ENCODE data around the gene LCN6. TPM values are rescaled to one million over a fixed set of nuclear protein-coding genes. Genes with fewer than 3 reads are reported as not detected.
"Not testable (repeated sequence)": the region's sequence is repeated elsewhere in the genome, so short reads cannot be mapped to it uniquely, and the experiment has no call there.

Gene LCN6
- total and polyA plus RNA-seq, 2 of the 13 experiments (the other 11 are each of a cell fraction or from before 2014, with no cell fraction given): not detected

- TF ChIP-seq, protein P1, sequence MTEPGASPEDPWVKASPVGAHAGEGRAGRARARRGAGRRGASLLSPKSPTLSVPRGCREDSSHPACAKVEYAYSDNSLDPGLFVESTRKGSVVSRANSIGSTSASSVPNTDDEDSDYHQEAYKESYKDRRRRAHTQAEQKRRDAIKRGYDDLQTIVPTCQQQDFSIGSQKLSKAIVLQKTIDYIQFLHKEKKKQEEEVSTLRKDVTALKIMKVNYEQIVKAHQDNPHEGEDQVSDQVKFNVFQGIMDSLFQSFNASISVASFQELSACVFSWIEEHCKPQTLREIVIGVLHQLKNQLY (CRISPR knock-in tag; IDR thresholded peaks at IDR 0.05): peak; percentile 27
- TF ChIP-seq ZNF557 (CRISPR knock-in tag; IDR thresholded peaks at IDR 0.05) (peak; percentile 72), ZNF891 (CRISPR knock-in tag; IDR thresholded peaks at IDR 0.05) (0 out of 2 replicates have a peak, but pooled peaks have one; percentile 55), ZNF615 (CRISPR knock-in tag; IDR thresholded peaks at IDR 0.05; ENCODE audit: borderline replicate concordance) (peak; percentile 16; the same call in 1 of the 2 replicates), SALL2 (CRISPR knock-in tag; IDR thresholded peaks at IDR 0.05) (peak; percentile 42; the same call in 1 of the 2 replicates), GMEB1 (CRISPR knock-in tag; IDR thresholded peaks at IDR 0.05; ENCODE audit: borderline replicate concordance) (peak; percentile 32; the same call in 1 of the 2 replicates), ZSCAN20 (CRISPR knock-in tag; IDR thresholded peaks at IDR 0.05; ENCODE audit: borderline replicate concordance) (0 out of 2 replicates have a peak, but pooled peaks have one; percentile 38), PPARG (CRISPR knock-in tag; conservative IDR thresholded peaks at IDR 0.05) (peak; percentile 65; the same call in 1 of the 2 replicates), ZNF784 (CRISPR knock-in tag; IDR thresholded peaks at IDR 0.05; ENCODE audit: borderline replicate concordance) (0 out of 2 replicates have a peak, but pooled peaks have one; percentile 71), TAF1 (CRISPR knock-in tag; IDR thresholded peaks at IDR 0.05) (peak; percentile 41; the same call in 1 of the 2 replicates), ZNF232 (CRISPR knock-in tag; IDR thresholded peaks at IDR 0.05; ENCODE audit: borderline replicate concordance) (peak; percentile 76; the same call in 1 of the 2 replicates), HOXA3 (CRISPR knock-in tag; IDR thresholded peaks at IDR 0.05) (peak; percentile 73), TCF12 (CRISPR knock-in tag; IDR thresholded peaks at IDR 0.05) (peak; percentile 87; the same call in 1 of the 2 replicates), ZBTB20 (CRISPR knock-in tag; IDR thresholded peaks at IDR 0.05; ENCODE audit: borderline replicate concordance, low read depth) (peak; percentile 79; the same call in 1 of the 2 replicates), TEAD3 (CRISPR knock-in tag; optimal IDR thresholded peaks at IDR 0.05; ENCODE audit: borderline replicate concordance) (peak; percentile 49), CBX5 (CRISPR knock-in tag; IDR thresholded peaks at IDR 0.05; ENCODE audit: borderline replicate concordance) (0 out of 2 replicates have a peak, but pooled peaks have one; percentile 18), ZNF792 (CRISPR knock-in tag; IDR thresholded peaks at IDR 0.05) (peak; percentile 65), ARNTL (CRISPR knock-in tag; IDR thresholded peaks at IDR 0.05) (peak; percentile 74), NKX3-1 (CRISPR knock-in tag; IDR thresholded peaks at IDR 0.05) (peak; percentile 63; the same call in 1 of the 2 replicates), ARHGAP35 (CRISPR knock-in tag; IDR thresholded peaks at IDR 0.05; ENCODE audit: borderline replicate concordance) (0 out of 2 replicates have a peak, but pooled peaks have one; percentile 27), ZNF580 (CRISPR knock-in tag; IDR thresholded peaks at IDR 0.05; ENCODE audit: borderline replicate concordance, low read depth) (peak; percentile 38; the same call in 1 of the 2 replicates)
- not testable (repeated sequence) for TF ChIP-seq TCF12 (IDR thresholded peaks at IDR 0.05)
Observed at GRCh38 chr9:136788644-136789522, 40.6 kb upstream of the LCN6 start (continued).
